NCI-H1694 (cell line): ENCODE results near the gene ATP2B2.

Source experiments
- DNase-seq: peaks from one replicate; lab custom pipeline; 2025; lab: John Stamatoyannopoulos, UW

ATP2B2 gene

GRCh38 chr3:10469441-10470119 is 35.8 kb downstream of the ATP2B2 start:
- no peak for DNase-seq

GRCh38 chr3:10468613-10469354 is 36.6 kb downstream of the ATP2B2 start:
- peak; percentile 50 for DNase-seq

GRCh38 chr3:10467904-10468612 is 37.3 kb downstream of the ATP2B2 start:
- peak; percentile 43 for DNase-seq

- DNase-seq = no peak
These were observed 38.2 kb downstream of the ATP2B2 start for GRCh38 chr3:10467204-10467603.

- no peak for DNase-seq
These were observed 39.2 kb downstream of the ATP2B2 start for GRCh38 chr3:10466186-10466585.

- no peak for DNase-seq
These were observed 40.2 kb downstream of the ATP2B2 start for GRCh38 chr3:10465161-10465560.

GRCh38 chr3:10463533-10464434 is 41.6 kb downstream of the ATP2B2 start:
- peak; percentile 66 for DNase-seq

- DNase-seq = no peak
These were observed 42.5 kb downstream of the ATP2B2 start for GRCh38 chr3:10462641-10463532.

GRCh38 chr3:10460951-10461545 is 44.3 kb downstream of the ATP2B2 start:
- no peak for DNase-seq

GRCh38 chr3:10459954-10460754 is 45.2 kb downstream of the ATP2B2 start:
- DNase-seq = no peak

GRCh38 chr3:10457560-10457959 is 47.8 kb downstream of the ATP2B2 start:
- no peak for DNase-seq

- DNase-seq = no peak
These were observed 48.4 kb downstream of the ATP2B2 start for GRCh38 chr3:10456981-10457380.

- no peak for DNase-seq
These were observed 49.9 kb downstream of the ATP2B2 start for GRCh38 chr3:10455545-10455914.

- DNase-seq = no peak
These were observed 50.4 kb downstream of the ATP2B2 start for GRCh38 chr3:10454907-10455544.

- no peak for DNase-seq
These were observed 51.8 kb downstream of the ATP2B2 start for GRCh38 chr3:10453431-10454163.

GRCh38 chr3:10450494-10451440 is 54.6 kb downstream of the ATP2B2 start:
- no peak for DNase-seq

GRCh38 chr3:10449436-10449835 is 56.0 kb downstream of the ATP2B2 start:
- DNase-seq = no peak
